Breast epithelium (tissue), 3 donors: ENCODE measurements around the gene SREBF1.

Experiments
- CTCF ChIP-seq, 3 donors: fragments of 450-650 bp; IDR thresholded peaks; one replicate each; pipeline ENCODE4 v1.5.1; 2016 to 2017; ENCODE audit warnings: antibody characterized with exemption in 3 of 3, mild to moderate bottlenecking in 3 of 3, moderate library complexity in 3 of 3
- POLR2A ChIP-seq: fragments of 450-650 bp; IDR thresholded peaks from one replicate; pipeline ENCODE4 v1.6.1; 2016; ENCODE audit warnings: antibody characterized with exemption, mild to moderate bottlenecking, moderate library complexity

DNA sequence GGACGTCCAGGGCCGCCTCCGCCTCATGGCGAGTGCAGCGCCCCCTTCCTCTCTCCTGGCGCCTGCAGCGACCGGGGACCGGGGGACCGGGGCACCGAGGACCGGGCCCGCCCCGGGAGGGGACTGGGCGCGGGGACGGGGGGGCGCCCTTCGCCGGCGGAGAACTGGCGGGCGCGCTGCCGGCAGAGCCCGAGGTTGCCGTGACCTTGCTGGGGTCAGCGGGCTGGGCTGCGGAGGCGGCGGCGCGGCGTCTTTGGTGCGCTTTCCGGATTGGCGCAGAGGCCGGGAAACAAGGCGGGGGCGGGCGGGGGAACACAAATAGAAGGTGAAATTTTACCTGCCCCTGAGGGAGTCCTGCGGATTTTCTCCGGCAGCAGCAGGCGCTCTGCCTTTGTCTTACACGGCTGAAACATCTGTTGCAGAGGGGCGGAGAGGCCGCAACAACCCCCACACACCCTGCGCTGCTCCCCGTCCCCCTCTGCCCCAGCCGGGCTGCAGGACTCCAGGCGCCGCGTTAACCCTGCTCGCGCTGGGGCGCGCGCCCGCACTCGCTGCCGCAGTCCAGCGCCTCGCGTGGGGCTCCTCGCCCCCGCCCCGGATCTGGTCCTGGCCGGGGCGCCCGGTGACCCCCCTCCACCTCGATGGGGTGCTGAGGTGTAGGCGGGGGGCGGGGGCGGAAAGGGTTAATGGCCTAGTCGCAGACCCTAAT lies 53.5 kb downstream of the SREBF1 start:
- TF ChIP-seq CTCF (IDR thresholded peaks at IDR 0.05) (no peak), POLR2A (no peak)
